H1 (cell line): ENCODE data around the gene PPP1R2. TPM values are rescaled to one million over a fixed set of nuclear protein-coding genes. Genes with fewer than 3 reads are reported as not detected.

Experiments
- CTCF ChIA-PET: fragments of 300-600 bp; sonication (Branson Sonifier 250); formaldehyde crosslinking; loops from one replicate; lab custom pipeline; 2021; ENCODE audit not compliant: partially characterized antibody; lab: Charles Lee
- POLR2A ChIA-PET: fragments of 300-600 bp; sonication (Branson Sonifier 250); formaldehyde crosslinking; loops from one replicate; lab custom pipeline; 2021; ENCODE audit warnings: inconsistent platforms; ENCODE audit not compliant: partially characterized antibody; lab: Charles Lee
- DNase-seq, 2 experiments: peaks; one replicate each; pipeline versions ENCODE4 v3.0.0 to v3.0.0-alpha.2; 2010 to 2022; ENCODE audit warnings: low spot score in 2 of 2, low read depth in 1 of 2, mixed read lengths in 1 of 2
- FAIRE-seq: peaks from 2 replicates; lab custom pipeline; 2011; peaks lifted over from hg19 to GRCh38; lab: Jason Lieb, UNC
- H2AFZ ChIP-seq: 2 replicates; pipeline ENCODE4 v1.8.1; 2012; ENCODE audit warnings: low read length, inconsistent platforms
- H2AK5ac ChIP-seq: 2 replicates; pipeline ENCODE4 v1.6.1; 2013; ENCODE audit warnings: low read depth, low read length
- H2BK120ac ChIP-seq: replicated peaks from 2 replicates; pipeline ENCODE3; 2013; ENCODE audit warnings: low read depth, low read length, inconsistent platforms
- H2BK12ac ChIP-seq: 2 replicates; pipeline ENCODE4 v1.6.1; 2013; ENCODE audit warnings: low read depth, low read length
- H2BK15ac ChIP-seq: 2 replicates; pipeline ENCODE4 v1.6.1; 2013; ENCODE audit warnings: low read length
- H2BK20ac ChIP-seq: 2 replicates; pipeline ENCODE4 v1.6.1; 2013; ENCODE audit warnings: low read length
- H2BK5ac ChIP-seq: 2 replicates; pipeline ENCODE4 v1.6.1; 2013; ENCODE audit warnings: low read depth, low read length
- H3K14ac ChIP-seq: 2 replicates; pipeline ENCODE4 v1.6.1; 2013; ENCODE audit warnings: inconsistent platforms; ENCODE audit not compliant: insufficient read length
- H3K18ac ChIP-seq: 2 replicates; pipeline ENCODE4 v1.6.1; 2013; ENCODE audit warnings: low read length; ENCODE audit errors: extremely low read depth
- H3K23ac ChIP-seq: 2 replicates; pipeline ENCODE4 v1.6.1; 2013; ENCODE audit warnings: inconsistent platforms; ENCODE audit not compliant: insufficient read length
- H3K23me2 ChIP-seq: 2 replicates; pipeline ENCODE4 v1.6.1; 2013; ENCODE audit warnings: low read depth, low read length
- H3K27ac ChIP-seq: 2 replicates; pipeline ENCODE4 v1.6.1; 2011; ENCODE audit warnings: low read depth, low read length, inconsistent platforms
- H3K27me3 ChIP-seq, 4 experiments: replicated peaks in 1 of 4; 1 replicate in 1 of 4; 2 replicates in 3 of 4; pipeline versions ENCODE4 v1.6.1 to v1.8.1; 2011 to 2013; ENCODE audit warnings: low read length in 3 of 4, mild to moderate bottlenecking in 3 of 4, inconsistent platforms in 2 of 4, mixed read lengths in 2 of 4, moderate library complexity in 1 of 4; ENCODE audit not compliant: control insufficient read depth in 3 of 4, insufficient read depth in 3 of 4; ENCODE audit errors: extremely low read depth in 1 of 4
- H3K36me3 ChIP-seq, 4 experiments: 2 replicates each; pipeline versions ENCODE4 v1.6.1 to v1.8.1; 2011 to 2013; ENCODE audit warnings: mild to moderate bottlenecking in 4 of 4, low read length in 3 of 4, moderate library complexity in 2 of 4, control low read depth in 1 of 4, inconsistent platforms in 1 of 4; ENCODE audit not compliant: insufficient read depth in 4 of 4, control insufficient read depth in 2 of 4
- H3K4ac ChIP-seq: replicated peaks from 2 replicates; pipeline ENCODE3; 2013; ENCODE audit warnings: low read length, low read depth, mixed read lengths, inconsistent platforms; ENCODE audit not compliant: insufficient read length
- H3K4me1 ChIP-seq, 4 experiments: replicated peaks in 1 of 4; 1 replicate in 1 of 4; 2 replicates in 3 of 4; pipeline versions ENCODE4 v1.6.1 to v1.8.1; 2011 to 2013; ENCODE audit warnings: low read length in 3 of 4, inconsistent platforms in 2 of 4, mixed read lengths in 1 of 4; ENCODE audit not compliant: insufficient read depth in 4 of 4, control insufficient read depth in 3 of 4
- H3K4me2 ChIP-seq, 2 experiments: 2 replicates each; pipeline versions ENCODE4 v1.6.1 to v1.8.1; 2011 to 2013; ENCODE audit warnings: low read depth in 2 of 2, low read length in 2 of 2, control low read depth in 1 of 2, inconsistent platforms in 1 of 2, mild to moderate bottlenecking in 1 of 2; ENCODE audit not compliant: insufficient read depth in 1 of 2
- H3K4me3 ChIP-seq, 4 experiments: fragments of 200-600, 300-600 bp in 1 of 4; sonication (generic), shearing (Covaris generic), sonication (Bioruptor Twin) in 1 of 4; 2 replicates each; pipeline versions ENCODE4 v1.5.1 to v1.8.1; 2011 to 2016; ENCODE audit warnings: low read length in 4 of 4, low read depth in 3 of 4, control low read depth in 2 of 4, inconsistent platforms in 2 of 4, mild to moderate bottlenecking in 2 of 4, mixed read lengths in 1 of 4, moderate library complexity in 1 of 4; ENCODE audit not compliant: insufficient read depth in 2 of 4; ENCODE audit errors: extremely low read depth in 1 of 4
- H3K56ac ChIP-seq: replicated peaks from 2 replicates; pipeline ENCODE3; 2013; ENCODE audit warnings: low read depth, mild to moderate bottlenecking, mixed read lengths, low read length, inconsistent platforms; ENCODE audit not compliant: insufficient read length
- H3K79me1 ChIP-seq: 2 replicates; pipeline ENCODE4 v1.6.1; 2013; ENCODE audit warnings: low read depth, low read length, control low read depth
- H3K79me2 ChIP-seq, 2 experiments: 2 replicates each; pipeline versions ENCODE4 v1.6.1 to v1.8.1; 2012 to 2013; ENCODE audit warnings: low read length in 2 of 2, mild to moderate bottlenecking in 2 of 2, inconsistent platforms in 1 of 2; ENCODE audit not compliant: insufficient read depth in 2 of 2, control insufficient read depth in 1 of 2
- H3K9ac ChIP-seq, 4 experiments: replicated peaks in 1 of 4; 1 replicate in 1 of 4; 2 replicates in 3 of 4; pipeline versions ENCODE4 v1.6.1 to v1.8.1; 2011 to 2013; ENCODE audit warnings: low read depth in 3 of 4, low read length in 3 of 4, control low read depth in 2 of 4, mild to moderate bottlenecking in 2 of 4, moderate library complexity in 2 of 4, inconsistent platforms in 1 of 4; ENCODE audit errors: extremely low read depth in 1 of 4
- H3K9me3 ChIP-seq, 2 experiments: 2 replicates each; pipeline versions ENCODE4 v1.6.1 to v1.8.1; 2012 to 2013; ENCODE audit warnings: mild to moderate bottlenecking in 2 of 2, moderate library complexity in 2 of 2, control low read depth in 1 of 2, inconsistent platforms in 1 of 2, low read depth in 1 of 2, low read length in 1 of 2, mixed read lengths in 1 of 2; ENCODE audit not compliant: insufficient read depth in 2 of 2
- H4K20me1 ChIP-seq, 2 experiments: replicated peaks in 1 of 2; 2 replicates each; pipeline versions ENCODE3 to v1.8.1; 2011 to 2013; ENCODE audit warnings: inconsistent platforms in 2 of 2, low read length in 2 of 2, mild to moderate bottlenecking in 1 of 2; ENCODE audit not compliant: insufficient read depth in 2 of 2, control insufficient read depth in 1 of 2
- H4K5ac ChIP-seq: 2 replicates; pipeline ENCODE4 v1.6.1; 2013; ENCODE audit warnings: low read length, low read depth, mixed read lengths, inconsistent platforms; ENCODE audit not compliant: insufficient read length
- H4K8ac ChIP-seq: 2 replicates; pipeline ENCODE4 v1.8.0; 2013; ENCODE audit warnings: mild to moderate bottlenecking, moderate library complexity, low read length, inconsistent platforms; ENCODE audit not compliant: insufficient read depth; ENCODE audit errors: extremely low read depth
- H4K91ac ChIP-seq: replicated peaks from 2 replicates; pipeline ENCODE3; 2013; ENCODE audit warnings: low read length, mixed read lengths, inconsistent platforms; ENCODE audit not compliant: insufficient read length
- BCL11A ChIP-seq, 2 experiments: IDR thresholded peaks; one replicate each; pipeline ENCODE4 v1.6.1; 2011; ENCODE audit warnings: low read depth in 2 of 2, low read length in 2 of 2, mild to moderate bottlenecking in 2 of 2
- CREB1 ChIP-seq: IDR thresholded peaks from 2 replicates; pipeline ENCODE4 v1.6.1; 2012; ENCODE audit warnings: inconsistent platforms
- E2F6 ChIP-seq: IDR thresholded peaks from 2 replicates; pipeline ENCODE4 v1.6.1; 2012; ENCODE audit warnings: inconsistent platforms
- EZH2 ChIP-seq: fragments of 200-600 bp; sonication (generic); IDR thresholded peaks from 2 replicates; pipeline ENCODE4 v1.7.1; 2012; ENCODE audit warnings: low read depth, mild to moderate bottlenecking, moderate library complexity, low read length, inconsistent platforms; ENCODE audit not compliant: severe bottlenecking
- GABPA ChIP-seq: IDR thresholded peaks from 2 replicates; pipeline ENCODE4 v1.6.1; 2011; ENCODE audit warnings: mild to moderate bottlenecking, low read length, moderate library complexity, borderline replicate concordance; ENCODE audit not compliant: insufficient read depth
- MAX ChIP-seq: IDR thresholded peaks from 2 replicates; pipeline ENCODE4 v1.6.1; 2012; ENCODE audit warnings: inconsistent platforms
- POLR2A ChIP-seq, 2 experiments: IDR thresholded peaks; 1 replicate in 1 of 2; 2 replicates in 1 of 2; pipeline ENCODE4 v1.6.1; 2011; ENCODE audit warnings: low read depth in 2 of 2, low read length in 2 of 2, mild to moderate bottlenecking in 2 of 2; ENCODE audit errors: control extremely low read depth in 1 of 2
- POU5F1 ChIP-seq: IDR thresholded peaks from 2 replicates; pipeline ENCODE4 v1.6.1; 2011; ENCODE audit warnings: low read depth, mild to moderate bottlenecking, low read length, moderate library complexity
- RNF2 ChIP-seq: fragments of 200-900, 300-1000 bp; sonication (generic); IDR thresholded peaks from 2 replicates; pipeline ENCODE4 v1.7.1; 2016; ENCODE audit warnings: borderline replicate concordance, low read depth, mild to moderate bottlenecking, antibody characterized with exemption, low read length; ENCODE audit not compliant: poor library complexity, severe bottlenecking; ENCODE audit errors: missing control alignments
- SIRT6 ChIP-seq: IDR thresholded peaks from one replicate; pipeline ENCODE4 v1.7.1; 2012; ENCODE audit warnings: low read length, inconsistent platforms
- SP1 ChIP-seq: IDR thresholded peaks from 2 replicates; pipeline ENCODE4 v1.6.1; 2011; ENCODE audit warnings: low read depth, low read length
- USF2 ChIP-seq: IDR thresholded peaks from 2 replicates; pipeline ENCODE4 v1.6.1; 2011; ENCODE audit warnings: low read length, improper control_type of control experiment
- WGBS, 2 experiments: shearing (Covaris generic) in 1 of 2; methylation state at CpG; one replicate each; pipeline versions ENCODE4 v1.1.6 to v1.1.7; 2013 to 2015; ENCODE audit warnings: low lambda C conversion rate in 2 of 2, mixed read lengths in 2 of 2, inconsistent platforms in 1 of 2, low coverage in 1 of 2, missing lambda C conversion rate in 1 of 2; ENCODE audit not compliant: insufficient replicate concordance in 2 of 2, insufficient coverage in 1 of 2, insufficient read length in 1 of 2; ENCODE audit errors: extremely low coverage in 1 of 2, missing lambda C conversion rate in 1 of 2; 5-methylcytosine and 5-hydroxymethylcytosine counted together
- polyA plus RNA-seq, 7 experiments: library from polyadenylated mRNA; depleted of rRNA in 3 of 7; stranded (reverse) in 5 of 7; unstranded in 2 of 7; fragments of >200 nt in 5 of 7; fragments of 200-250 nt in 2 of 7; gene quantifications; 1 replicate in 5 of 7; 2 replicates in 1 of 7; 4 replicates in 1 of 7; pipeline versions ENCODE4 v1.2.1 to v1.2.3, GENCODE V29; 2011 to 2013; ENCODE audit warnings: missing spikeins in 2 of 7, mixed read lengths in 2 of 7
- total RNA-seq: library from RNA; stranded (reverse); fragmentation: NEBNext Ultra II Directional; extraction: Animal tissue kit (Norgen Biotek cat#: 25700); gene quantifications from 2 replicates; pipeline ENCODE4 v1.2.1, GENCODE V29; 2021

The PPP1R2 gene
- total and polyA plus RNA-seq, 2 of the 8 experiments (the other 6 are each of a cell fraction or from before 2014, with no cell fraction given): 14.0 to 26.5 TPM

- no peak overlapping the region for H4K91ac ChIP-seq
- CTCF ChIA-PET: interaction anchor here (0.8 to 2.5 kb wide), 2 partner anchors 10 to 12 kb away, joined by 5 to 9 read pairs; no protein-coding TSS in a partner anchor
- WGBS, 2 experiments: 91% methylated on average over 15 of the region's 15 CpGs; no CpG with 5 or more reads in 1 of the 2 experiments
- no peak overlapping the region for H3K4ac ChIP-seq
- H2AK5ac ChIP-seq: no peak overlapping the region
- no peak overlapping the region for H2BK120ac ChIP-seq
- no peak overlapping the region for H3K18ac ChIP-seq
- H3K23me2 ChIP-seq: no peaks in the 10 kb centered on the region
- POLR2A ChIA-PET: interaction anchor here (1.3 to 1.5 kb wide), 2 partner anchors 11 to 13 kb away, joined by 3 to 5 read pairs; partner anchors contain the start of gene PPP1R2
- H2AFZ ChIP-seq: no peak overlapping the region
- H2BK5ac ChIP-seq: no peak overlapping the region
- H3K56ac ChIP-seq: no peak overlapping the region
- H3K9me3 ChIP-seq: no peaks in the 10 kb centered on the region
- no peak for FAIRE-seq
- no peak overlapping the region for H2BK12ac ChIP-seq
- no peak overlapping the region for H3K4me3 ChIP-seq
- H2BK15ac ChIP-seq: no peak overlapping the region
- no peaks in the 10 kb centered on the region for H3K79me1 ChIP-seq
- H3K4me2 ChIP-seq: no peak overlapping the region
- H3K14ac ChIP-seq: no peak overlapping the region
- H2BK20ac ChIP-seq: no peak overlapping the region
- no peak for DNase-seq
- H3K23ac ChIP-seq: no peak overlapping the region
- no peak overlapping the region for H4K5ac ChIP-seq
- no peak overlapping the region for H4K8ac ChIP-seq
- no peak overlapping the region for H3K27ac ChIP-seq
- no peaks in the 10 kb centered on the region; a peak in 2 of 7 replicates for H3K27me3 ChIP-seq
- H3K36me3 ChIP-seq: no peaks in the 10 kb centered on the region
- no peaks in the 10 kb centered on the region for H4K20me1 ChIP-seq
- peaks cover 0 to 3% (median under 1%) of the 10 kb centered on the region in 4 experiments; a peak in 1 of 7 replicates for H3K4me1 ChIP-seq
- H3K79me2 ChIP-seq: no peaks in the 10 kb centered on the region
- no peak overlapping the region for H3K9ac ChIP-seq
- TF ChIP-seq MAX (no peak), USF2 (no peak), POLR2A (IDR thresholded peaks at IDR 0.05; ENCODE audit: control extremely low read depth in 1 of 2, low read depth in 2 of 2, low read length in 2 of 2) (no peak), EZH2 (no peak), E2F6 (no peak), POU5F1 (no peak), GABPA (no peak), SP1 (no peak), BCL11A (IDR thresholded peaks at IDR 0.05; ENCODE audit: low read depth in 2 of 2, low read length in 2 of 2) (no peak), RNF2 (no peak), SIRT6 (no peak), CREB1 (no peak)
Measured at GRCh38 chr3:195554458-195554857, 11.3 kb upstream of the PPP1R2 start.
